Measurements from ENCODE around the gene FAM89B. TPM values are rescaled to one million over a fixed set of nuclear protein-coding genes. Genes with fewer than 3 reads are reported as not detected.

Gene FAM89B
- total RNA-seq (2022; extraction: Qiagen RNA extraction), result 26.3 to 47.9 TPM (median 45.5 TPM) in 5 replicates

GRCh38 chr11:65572356-65573051 lies at the start of gene FAM89B:
TSS of gene FAM89B (plus strand) at chr11:65572538. CDS start at chr11:65572670, 132 bp downstream.

GRCh38 chr11:65524741-65525545 lies 47.4 kb upstream of the FAM89B start, which contains the start of gene SCYL1:
TSS of gene SCYL1 (plus strand) at chr11:65525083. CDS start at chr11:65525154, 71 bp downstream.

DNA sequence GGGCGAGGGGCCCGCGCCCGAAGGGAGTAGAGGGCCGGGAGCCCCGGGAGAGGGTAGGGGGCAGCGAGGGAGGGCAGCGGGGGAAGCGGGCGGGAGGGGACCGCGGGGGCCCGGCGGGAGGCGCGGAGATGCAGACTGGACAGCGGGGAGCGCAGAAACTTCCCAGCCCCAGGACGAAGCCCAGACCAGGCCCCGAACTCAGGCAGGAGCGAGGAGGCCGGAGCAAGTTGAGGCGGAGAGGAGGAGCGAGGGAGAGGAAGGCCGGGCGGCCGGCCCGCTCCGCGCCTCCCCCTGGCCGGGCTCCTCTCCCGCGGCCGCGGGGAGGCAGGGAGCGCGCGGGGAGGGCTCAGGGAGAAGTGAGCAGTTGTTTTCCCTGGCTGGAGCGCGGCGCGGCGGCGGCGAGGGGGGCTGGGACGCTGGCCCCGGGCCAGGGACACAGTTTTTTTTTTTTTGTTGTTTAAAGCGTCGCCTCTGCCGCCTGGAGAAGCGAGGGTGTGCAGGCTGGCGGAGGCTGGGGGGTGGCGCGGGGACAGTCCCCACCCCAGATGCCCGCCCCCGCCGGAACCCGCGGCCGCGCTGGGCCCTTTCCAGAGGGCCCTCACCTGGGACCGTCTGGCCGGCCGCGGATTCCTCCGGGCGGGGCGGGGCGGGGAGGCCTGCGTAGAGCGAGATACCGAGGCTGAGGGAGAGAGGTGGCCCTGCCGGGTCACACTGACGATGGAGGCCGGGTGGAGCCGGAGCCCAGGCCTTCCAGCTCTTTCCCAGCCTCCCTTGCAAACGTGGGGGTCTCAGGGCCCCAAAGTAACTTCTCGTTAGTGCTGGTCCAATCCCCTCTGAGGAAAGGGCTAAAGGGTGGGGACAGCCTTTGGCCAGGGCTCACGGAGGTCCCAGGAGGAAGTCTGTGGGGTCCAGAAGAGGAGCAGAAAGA lies 14.1 kb upstream of the FAM89B start, which contains the start of gene LTBP3:
TSS of gene LTBP3 (minus strand) at position 358 of the 928 bp plus-strand sequence. CDS start 400 bp downstream, outside the sequence.

GRCh38 chr11:65569973-65570918 lies 2.1 kb upstream of the FAM89B start, which contains the start of gene ZNRD2:
TSS of gene ZNRD2 (plus strand) at chr11:65570477. CDS start at chr11:65570492, 15 bp downstream.

DNA sequence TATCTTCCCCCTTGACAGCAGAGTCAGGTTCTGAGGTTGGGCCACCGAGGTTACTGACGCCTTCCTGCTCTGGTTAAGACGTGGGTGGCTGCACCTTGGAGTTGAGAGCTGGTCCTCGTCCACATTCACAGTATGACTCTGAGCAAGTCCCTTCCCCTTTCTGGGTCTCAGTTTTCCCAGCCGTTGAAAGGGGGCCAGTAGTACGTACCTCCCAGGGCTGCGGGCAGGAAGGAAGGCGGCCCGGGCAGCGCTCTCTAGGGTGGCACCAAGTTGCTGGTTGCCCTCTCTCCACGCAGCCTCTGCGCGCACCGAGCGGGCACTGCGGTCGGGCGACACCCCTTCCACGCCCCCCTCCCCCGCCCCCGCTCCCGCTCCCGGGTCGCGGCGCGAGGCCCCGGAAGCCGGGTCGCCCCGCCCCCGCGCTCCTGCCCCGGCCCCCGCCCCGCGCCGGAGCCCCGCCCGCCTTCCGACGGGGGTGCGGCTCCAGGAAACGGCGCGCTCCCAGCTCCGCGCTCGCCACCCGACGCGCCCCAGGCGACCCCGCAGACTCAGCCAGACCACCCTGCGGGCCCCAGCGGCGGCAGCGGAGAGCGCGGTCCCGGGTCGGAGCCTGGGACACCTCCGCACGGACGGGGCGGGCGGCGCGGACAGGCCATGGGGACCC lies 3.4 kb downstream of the FAM89B start, which contains the start of gene EHBP1L1:
TSS of gene EHBP1L1 (plus strand) at position 486 of the 664 bp plus-strand sequence. CDS start 250 bp downstream, outside the sequence.

DNA sequence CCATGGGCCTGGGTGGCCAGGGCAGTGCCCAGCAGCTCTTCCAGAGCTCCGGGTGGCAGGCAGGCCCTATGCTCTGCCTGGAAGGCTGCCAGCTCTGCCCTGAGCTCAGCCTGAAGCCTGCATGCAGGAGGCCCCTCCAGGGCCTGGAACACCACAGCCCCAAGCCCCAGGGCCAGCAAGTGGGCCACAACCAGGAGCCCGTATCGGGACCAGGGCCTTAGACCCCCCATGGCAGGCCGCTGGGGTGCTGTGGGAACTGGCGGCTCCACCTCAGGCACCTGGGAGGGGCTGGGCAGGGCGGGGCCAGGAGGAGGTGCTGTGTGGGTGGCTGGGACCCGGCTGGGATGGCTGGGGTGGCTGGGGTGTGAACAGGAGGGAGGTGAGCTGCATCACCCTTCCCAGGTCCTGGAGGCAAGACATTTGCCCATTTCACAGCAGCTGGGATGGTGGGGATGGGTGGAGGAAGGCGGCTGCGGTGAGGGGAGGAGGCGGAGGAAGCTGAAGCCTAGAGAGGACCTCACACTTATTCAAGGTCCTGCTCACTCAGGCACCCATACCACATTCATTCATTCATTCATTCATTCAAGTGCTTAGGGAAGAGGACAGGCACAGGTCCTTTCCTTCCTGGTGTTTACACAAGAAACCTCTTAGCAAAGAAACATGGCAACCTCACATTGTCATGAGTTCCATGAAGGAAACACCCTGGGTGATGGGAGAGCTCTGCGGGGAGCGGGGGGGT lies 23.4 kb downstream of the FAM89B start, which contains the start of gene KCNK7:
TSS of gene KCNK7 (minus strand) at position 258 of the 739 bp plus-strand sequence. CDS start at position 230, 28 bp downstream.

DNA sequence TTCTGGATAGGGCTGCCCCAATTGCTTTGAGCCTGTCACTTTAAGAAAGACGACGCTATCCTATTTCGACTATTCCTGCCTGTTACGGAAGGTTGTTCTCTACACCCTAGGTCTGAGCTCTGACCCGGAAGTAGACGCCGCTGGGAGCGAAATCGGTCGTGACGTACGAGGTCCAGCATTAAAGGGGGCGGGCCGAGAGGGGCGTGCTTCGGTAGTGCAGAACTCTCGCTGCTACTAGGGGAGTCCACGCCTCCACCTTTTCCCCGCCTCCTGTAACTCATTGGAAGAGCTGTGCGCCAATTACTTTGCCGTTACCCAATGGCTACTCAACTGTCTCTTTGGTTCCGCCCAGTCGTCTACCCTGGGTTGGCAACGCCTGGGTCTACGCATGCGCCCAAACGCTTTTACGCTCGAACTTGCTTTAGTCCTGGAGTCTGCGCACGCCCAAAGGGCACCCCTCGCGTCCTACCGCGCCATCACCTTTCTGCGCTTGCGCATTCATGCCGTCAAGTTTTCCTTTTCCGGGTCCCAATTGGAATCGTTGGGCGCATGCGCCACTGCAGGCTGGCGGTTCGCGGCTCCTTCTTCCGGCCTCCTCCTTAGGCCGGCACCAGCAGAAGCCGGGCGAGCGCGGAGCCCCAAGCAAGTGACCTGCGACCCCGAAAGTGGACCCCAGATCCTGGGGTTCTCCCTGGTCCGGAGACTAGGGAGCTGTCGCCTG lies 43.1 kb downstream of the FAM89B start, which contains the start of gene PCNX3:
TSS of gene PCNX3 (plus strand) at position 548 of the 721 bp plus-strand sequence. CDS start 536 bp downstream, outside the sequence.

Other genes with a start within 250 kb of the FAM89B start
- gene DPF2, start 238.7 kb upstream of the FAM89B start, total RNA-seq (2022; extraction: Qiagen RNA extraction), result 39.6 to 46.8 TPM (median 40.9 TPM) in 5 replicates
- 0.94 to 1.3 TPM (median 1.2 TPM) in 5 replicates for gene TIGD3, start 217.8 kb upstream of the FAM89B start, total RNA-seq (2022; extraction: Qiagen RNA extraction)
- gene SLC25A45, start 189.9 kb upstream of the FAM89B start, total RNA-seq (2022; extraction: Qiagen RNA extraction), result 12.1 to 15.2 TPM (median 14.2 TPM) in 5 replicates
- 45.6 to 53.2 TPM (median 48.9 TPM) in 5 replicates for gene FRMD8, start 185.9 kb upstream of the FAM89B start, total RNA-seq (2022; extraction: Qiagen RNA extraction)
- gene NEAT1, start 149.7 kb upstream of the FAM89B start, total RNA-seq (2022; extraction: Qiagen RNA extraction), result 123 to 204 TPM (median 187 TPM) in 5 replicates
- gene MALAT1, start 73.5 kb upstream of the FAM89B start, total RNA-seq (2022; extraction: Qiagen RNA extraction), result 42.9 to 87.3 TPM (median 59.9 TPM) in 5 replicates
- 47.8 to 62.4 TPM (median 58.2 TPM) in 5 replicates for gene SCYL1, start 47.5 kb upstream of the FAM89B start, total RNA-seq (2022; extraction: Qiagen RNA extraction)
- gene LTBP3, start 14.2 kb upstream of the FAM89B start, total RNA-seq (2022; extraction: Qiagen RNA extraction), result 89.3 to 122 TPM (median 106 TPM) in 5 replicates
- 63.9 to 77.4 TPM (median 76.9 TPM) in 5 replicates for gene ZNRD2, start 2.1 kb upstream of the FAM89B start, total RNA-seq (2022; extraction: Qiagen RNA extraction)
- gene EHBP1L1, start 3.5 kb downstream of the FAM89B start, total RNA-seq (2022; extraction: Qiagen RNA extraction), result 27.8 to 36.2 TPM (median 31.5 TPM) in 5 replicates
- gene KCNK7, start 23.3 kb downstream of the FAM89B start, total RNA-seq (2022; extraction: Qiagen RNA extraction), result 0.51 to 0.95 TPM (median 0.72 TPM) in 5 replicates
- gene MAP3K11, start 41.7 kb downstream of the FAM89B start, total RNA-seq (2022; extraction: Qiagen RNA extraction), result 37.7 to 49.0 TPM (median 47.6 TPM) in 5 replicates
- 26.0 to 36.3 TPM (median 34.9 TPM) in 5 replicates for gene PCNX3, start 43.2 kb downstream of the FAM89B start, total RNA-seq (2022; extraction: Qiagen RNA extraction)
- 14.3 to 21.2 TPM (median 19.7 TPM) in 5 replicates for gene SIPA1, start 65.6 kb downstream of the FAM89B start, total RNA-seq (2022; extraction: Qiagen RNA extraction)
- gene RELA, start 90.4 kb downstream of the FAM89B start, total RNA-seq (2022; extraction: Qiagen RNA extraction), result 63.5 to 78.0 TPM (median 73.7 TPM) in 5 replicates
- gene KAT5, start 139.7 kb downstream of the FAM89B start, total RNA-seq (2022; extraction: Qiagen RNA extraction), result 40.9 to 56.0 TPM (median 50.3 TPM) in 5 replicates
- 28.0 to 49.4 TPM (median 47.9 TPM) in 5 replicates for gene RNASEH2C, start 148.3 kb downstream of the FAM89B start, total RNA-seq (2022; extraction: Qiagen RNA extraction)
- gene AP5B1, start 208.4 kb downstream of the FAM89B start, total RNA-seq (2022; extraction: Qiagen RNA extraction), result 9.7 to 13.2 TPM (median 12.3 TPM) in 5 replicates
- 0.04 to 0.15 TPM (median 0.10 TPM) in 5 replicates for gene OVOL1, start 214.5 kb downstream of the FAM89B start, total RNA-seq (2022; extraction: Qiagen RNA extraction)